Neural cell (in vitro differentiated cells): ENCODE measurements around the gene THOP1. TPM values are rescaled to one million over a fixed set of nuclear protein-coding genes. Genes with fewer than 3 reads are reported as not detected.

Experiments used
- H2AFZ ChIP-seq: fragments of 200-600, 300-800 bp; sonication (generic), shearing (Covaris generic); 2 replicates; pipeline ENCODE4 v1.6.0; 2014; ENCODE audit warnings: low read depth, mild to moderate bottlenecking, antibody characterized with exemption, low read length, moderate library complexity
- H3F3A ChIP-seq: fragments of 200-600 bp; shearing (Covaris generic); 2 replicates; pipeline ENCODE4 v1.6.1; 2016; ENCODE audit warnings: mild to moderate bottlenecking, moderate library complexity, mixed read lengths, antibody characterized with exemption, low read length; ENCODE audit not compliant: insufficient read depth, poor library complexity, severe bottlenecking
- H3K27ac ChIP-seq: fragments of 200-600, 300-800 bp; sonication (generic), shearing (Covaris generic); 2 replicates; pipeline ENCODE4 v1.5.1; 2014; ENCODE audit warnings: mild to moderate bottlenecking, low read length, moderate library complexity
- H3K27me3 ChIP-seq: fragments of 300-800, 200-600 bp; sonication (generic), shearing (Covaris generic); 2 replicates; pipeline ENCODE4 v1.6.0; 2014; ENCODE audit warnings: mild to moderate bottlenecking, low read depth, low read length, moderate library complexity; ENCODE audit not compliant: insufficient read depth
- H3K36me3 ChIP-seq: fragments of 300-800, 200-600 bp; sonication (generic), shearing (Covaris generic); 2 replicates; pipeline ENCODE4 v1.5.1; 2014; ENCODE audit warnings: mild to moderate bottlenecking, antibody characterized with exemption, low read length, moderate library complexity; ENCODE audit not compliant: insufficient read depth
- H3K4me2 ChIP-seq: fragments of 300-800, 200-600 bp; sonication (generic), shearing (Covaris generic); 2 replicates; pipeline ENCODE4 v1.6.0; 2014; ENCODE audit warnings: mild to moderate bottlenecking, low read length
- H3K4me3 ChIP-seq: fragments of 300-800, 200-600 bp; sonication (generic), shearing (Covaris generic); 2 replicates; pipeline ENCODE4 v1.5.1; 2014; ENCODE audit warnings: mild to moderate bottlenecking, low read length, moderate library complexity
- H3K79me2 ChIP-seq: fragments of 200-600 bp; shearing (Covaris generic); replicated peaks from 2 replicates; pipeline ENCODE4 v1.6.0; 2014; ENCODE audit warnings: mild to moderate bottlenecking, low read length, moderate library complexity; ENCODE audit not compliant: insufficient read depth
- H3K9ac ChIP-seq: fragments of 300-800, 200-600 bp; sonication (generic), shearing (Covaris generic); 2 replicates; pipeline ENCODE4 v1.6.1; 2016; ENCODE audit warnings: mild to moderate bottlenecking, low read length, mixed read lengths
- H3K9me2 ChIP-seq: fragments of 200-600 bp; shearing (Covaris generic); 2 replicates; pipeline ENCODE4 v1.6.1; 2016; ENCODE audit warnings: mild to moderate bottlenecking, low read length, mixed read lengths; ENCODE audit not compliant: insufficient read depth
- H3K9me3 ChIP-seq: fragments of 200-600, 300-800 bp; sonication (generic), shearing (Covaris generic); 2 replicates; pipeline ENCODE4 v1.6.1; 2016; ENCODE audit warnings: mild to moderate bottlenecking, mixed run types, low read length, moderate library complexity, mixed read lengths
- H4K20me1 ChIP-seq: fragments of 200-600 bp; shearing (Covaris generic); 2 replicates; pipeline ENCODE4 v1.6.1; 2016; ENCODE audit warnings: mild to moderate bottlenecking, mixed run types; ENCODE audit not compliant: insufficient read depth
- CTCF ChIP-seq: fragments of 450-650 bp; IDR thresholded peaks from 2 replicates; pipeline ENCODE4 v1.5.1; 2014; ENCODE audit warnings: antibody characterized with exemption, mild to moderate bottlenecking, moderate library complexity; ENCODE audit not compliant: poor library complexity, severe bottlenecking
- EP300 ChIP-seq: fragments of 450-650 bp; conservative IDR thresholded peaks from 2 replicates; pipeline ENCODE4 v1.6.1; 2014; ENCODE audit warnings: antibody characterized with exemption, mild to moderate bottlenecking, moderate library complexity; ENCODE audit not compliant: poor library complexity, severe bottlenecking
- EZH2 ChIP-seq: fragments of 200-600, 300-800 bp; shearing (Covaris generic), sonication (generic); IDR thresholded peaks from 2 replicates; pipeline ENCODE4 v1.6.1; 2014; ENCODE audit warnings: antibody characterized with exemption, low read length, borderline replicate concordance, mild to moderate bottlenecking; ENCODE audit not compliant: insufficient read depth, poor library complexity, severe bottlenecking
- MXI1 ChIP-seq: fragments of 450-650 bp; conservative IDR thresholded peaks from 2 replicates; pipeline ENCODE4 v1.6.1; 2014; ENCODE audit warnings: antibody characterized with exemption, mild to moderate bottlenecking; ENCODE audit not compliant: poor library complexity, severe bottlenecking
- POLR2AphosphoS5 ChIP-seq: IDR thresholded peaks from 2 replicates; pipeline ENCODE4 v1.6.1; 2012
- RAD21 ChIP-seq: fragments of 450-650 bp; conservative IDR thresholded peaks from 2 replicates; pipeline ENCODE4 v1.6.1; 2014; ENCODE audit warnings: antibody characterized with exemption, mild to moderate bottlenecking, moderate library complexity
- REST ChIP-seq: IDR thresholded peaks from 2 replicates; pipeline ENCODE4 v1.6.1; 2012; ENCODE audit warnings: borderline replicate concordance
- SMC3 ChIP-seq: fragments of 450-650 bp; conservative IDR thresholded peaks from 2 replicates; pipeline ENCODE4 v1.6.1; 2014; ENCODE audit warnings: antibody characterized with exemption, mild to moderate bottlenecking, moderate library complexity; ENCODE audit not compliant: poor library complexity
- TAF1 ChIP-seq: IDR thresholded peaks from 2 replicates; pipeline ENCODE4 v1.6.1; 2012; ENCODE audit warnings: low read depth
- polyA plus RNA-seq: library from polyadenylated mRNA; depleted of rRNA; stranded (reverse); fragments of >200 nt; gene quantifications from 2 replicates; pipeline ENCODE4 v1.2.3, GENCODE V29; 2014

Gene THOP1
- polyA plus RNA-seq, 1 donor from 2014 or later, result 113 TPM

GRCh38 chr19:2827840-2828489, 42.7 kb downstream of the THOP1 start:
- H4K20me1 ChIP-seq, result no peaks in the 10 kb centered on the region
- no peaks in the 10 kb centered on the region for H3K27me3 ChIP-seq
- H3F3A ChIP-seq, result no peaks in the 10 kb centered on the region
- H3K79me2 ChIP-seq, result no peaks in the 10 kb centered on the region
- no peaks in the 10 kb centered on the region for H3K9me2 ChIP-seq
- peaks cover 4% of the 10 kb centered on the region for H3K9me3 ChIP-seq
- H2AFZ ChIP-seq, result no peak overlapping the region
- peaks cover 15% of the 10 kb centered on the region for H3K36me3 ChIP-seq
- no peak overlapping the region for H3K4me2 ChIP-seq
- H3K27ac ChIP-seq, result no peak overlapping the region
- H3K9ac ChIP-seq, result no peak overlapping the region
- no peak overlapping the region for H3K4me3 ChIP-seq
- TF ChIP-seq REST (no peak), SMC3 (no peak), RAD21 (no peak), EP300 (no peak), MXI1 (no peak), TAF1 (no peak), POLR2AphosphoS5 (no peak), EZH2 (no peak), CTCF (no peak)

- H4K20me1 ChIP-seq, result no peaks in the 10 kb centered on the region
- no peaks in the 10 kb centered on the region for H3K79me2 ChIP-seq
- no peaks in the 10 kb centered on the region for H3K9me2 ChIP-seq
- no peak for TF ChIP-seq EZH2
- no peak for TF ChIP-seq MXI1
- no peak for TF ChIP-seq RAD21
- no peak for TF ChIP-seq SMC3
- no peak for TF ChIP-seq CTCF
- no peak for TF ChIP-seq TAF1
- no peak for TF ChIP-seq EP300
- TF ChIP-seq POLR2AphosphoS5, result no peak
- TF ChIP-seq REST, result no peak
- H3K27me3 ChIP-seq, result no peaks in the 10 kb centered on the region
- H3K9me3 ChIP-seq, result peaks cover 34% of the 10 kb centered on the region
- H3K9ac ChIP-seq, result no peak overlapping the region
- no peak overlapping the region for H3K4me3 ChIP-seq
- H3F3A ChIP-seq, result no peaks in the 10 kb centered on the region
- H3K27ac ChIP-seq, result no peak overlapping the region
- H2AFZ ChIP-seq, result no peak overlapping the region
- H3K36me3 ChIP-seq, result peaks cover 39% of the 10 kb centered on the region
- no peak overlapping the region for H3K4me2 ChIP-seq
Observed at GRCh38 chr19:2834294-2834871, 49.1 kb downstream of the THOP1 start.
